NB4 (cell line): ENCODE measurements around the gene PHLDA2.

Experiments used
- DNase-seq: peaks from one replicate; pipeline ENCODE4 v3.0.0; 2010; ENCODE audit warnings: low read depth
- H3K4me3 ChIP-seq: one replicate; pipeline ENCODE4 v1.5.1; 2011; ENCODE audit warnings: mild to moderate bottlenecking, low read depth, low read length, moderate library complexity
- CTCF ChIP-seq: IDR thresholded peaks from one replicate; pipeline ENCODE4 v1.5.1; 2012; ENCODE audit warnings: low read depth, low read length
- MYC ChIP-seq: IDR thresholded peaks from 2 replicates; pipeline ENCODE4 v1.6.1; 2011; ENCODE audit warnings: low read depth, low read length
- POLR2A ChIP-seq: IDR thresholded peaks from 2 replicates; pipeline ENCODE4 v1.6.1; 2011; ENCODE audit warnings: mild to moderate bottlenecking; ENCODE audit not compliant: insufficient read length; ENCODE audit errors: extremely low read depth
- TF ChIP-seq, protein P1 (sequence below): IDR thresholded peaks from 2 replicates; pipeline ENCODE4 v1.6.1; 2011; ENCODE audit warnings: low read depth, low read length

The PHLDA2 gene

DNA sequence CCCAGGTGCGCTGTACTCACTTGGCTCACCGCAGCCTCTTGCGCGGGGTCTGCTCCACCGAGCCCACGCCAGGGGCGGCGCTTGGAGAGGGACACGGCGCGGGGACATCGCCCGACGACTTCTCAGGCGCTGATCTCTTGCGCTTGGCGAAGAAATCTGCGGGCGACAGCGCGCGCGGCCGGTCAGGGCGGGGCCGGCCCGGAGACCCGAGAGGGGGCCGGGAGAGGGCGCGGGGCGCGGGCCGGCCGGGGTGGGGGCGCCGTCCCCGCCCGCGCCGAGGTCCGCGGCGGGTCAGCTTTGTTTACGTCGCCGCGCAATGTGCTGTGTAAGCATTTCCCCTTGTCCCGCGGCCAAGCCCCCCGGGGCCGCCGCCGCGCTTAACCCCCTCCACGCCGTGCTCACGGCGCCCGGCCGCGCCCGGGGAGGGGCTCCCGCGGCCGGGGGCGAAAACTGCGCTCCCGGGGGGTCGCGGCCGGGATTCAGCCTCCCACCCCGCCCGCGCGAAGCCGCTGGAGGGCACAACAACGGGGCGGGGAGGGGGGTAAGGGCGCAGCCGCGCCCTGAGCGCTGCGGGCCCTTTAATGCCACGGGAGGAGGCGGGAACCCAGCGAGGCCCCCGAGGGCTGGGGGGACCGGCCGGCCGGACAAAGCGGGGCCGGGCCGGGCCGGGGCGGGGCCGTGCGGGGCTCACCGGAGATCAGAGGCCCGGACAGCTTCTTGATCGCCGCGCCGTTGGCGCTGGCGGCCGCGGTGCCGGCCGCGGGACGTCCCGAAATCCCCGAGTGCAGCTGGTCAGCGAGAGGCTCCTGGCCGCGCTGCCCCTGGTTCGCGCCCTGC lies 45.0 kb downstream of the PHLDA2 start:
- no peak for DNase-seq
- TF ChIP-seq MYC (no peak), POLR2A (no peak), CTCF (no peak)
- TF ChIP-seq, protein P1, sequence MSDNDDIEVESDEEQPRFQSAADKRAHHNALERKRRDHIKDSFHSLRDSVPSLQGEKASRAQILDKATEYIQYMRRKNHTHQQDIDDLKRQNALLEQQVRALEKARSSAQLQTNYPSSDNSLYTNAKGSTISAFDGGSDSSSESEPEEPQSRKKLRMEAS, result no peak
- H3K4me3 ChIP-seq, result no peak overlapping the region

DNA sequence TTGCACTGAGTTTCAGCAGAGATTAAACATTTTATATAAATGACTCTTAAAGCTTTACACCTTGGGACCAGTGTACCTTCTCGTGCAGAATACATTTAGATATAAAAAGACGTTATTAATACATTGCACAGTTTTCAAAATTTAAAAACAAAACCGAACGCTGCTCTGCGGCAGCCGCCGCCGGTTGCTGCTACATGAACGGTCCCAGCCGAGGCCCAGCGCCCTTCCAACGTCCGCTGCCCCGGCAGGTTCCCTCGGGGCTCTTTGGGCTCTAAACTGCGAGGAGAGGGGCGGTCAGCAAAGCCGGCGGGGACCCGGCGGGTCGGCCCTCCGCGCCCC lies 45.6 kb downstream of the PHLDA2 start:
- H3K4me3 ChIP-seq, result no peak overlapping the region
- DNase-seq, result no peak
- TF ChIP-seq POLR2A (no peak), CTCF (no peak), MYC (no peak)
- TF ChIP-seq, protein P1, result no peak

DNA sequence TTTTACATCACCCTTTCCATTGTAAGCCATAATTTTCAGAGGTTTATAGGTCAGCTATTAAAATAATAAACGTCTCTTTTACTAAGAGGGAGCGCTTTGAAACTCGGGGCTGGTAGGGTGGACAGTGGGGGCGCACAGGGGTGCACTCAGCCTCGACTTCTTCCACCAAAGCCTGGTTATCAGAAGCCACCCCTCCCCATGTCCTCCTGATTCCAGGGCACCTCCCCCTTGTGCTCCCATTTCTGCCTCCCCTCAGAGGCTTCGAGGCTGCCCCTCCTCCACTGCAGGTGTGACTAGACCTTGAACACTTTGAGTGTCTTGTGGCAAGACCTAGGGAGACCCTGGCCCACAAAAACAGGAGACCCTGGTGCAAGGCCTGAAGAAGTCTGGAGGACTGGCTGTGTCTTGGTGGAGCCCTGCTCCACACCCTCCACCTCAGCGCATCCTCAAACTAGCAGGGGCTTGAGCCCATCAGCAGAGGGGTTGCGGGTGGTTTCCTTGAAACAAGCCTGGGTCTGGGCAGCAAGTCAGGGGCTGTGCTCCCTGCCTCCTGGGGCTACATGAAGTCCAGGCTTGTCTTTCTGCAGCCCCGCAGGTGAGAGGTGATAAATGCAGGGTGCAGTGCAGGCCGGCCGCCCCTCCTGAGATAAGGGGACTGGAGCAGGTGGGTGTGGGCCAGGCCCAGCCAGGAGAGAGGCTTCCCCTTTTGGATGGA lies 46.7 kb downstream of the PHLDA2 start:
- TF ChIP-seq MYC (no peak), POLR2A (no peak), CTCF (no peak)
- TF ChIP-seq, protein P1, result no peak
- no peak overlapping the region for H3K4me3 ChIP-seq
- DNase-seq, result no peak

GRCh38 chr11:2881981-2882375 lies 47.2 kb downstream of the PHLDA2 start:
- no peak for DNase-seq
- TF ChIP-seq, protein P1, result no peak
- TF ChIP-seq POLR2A, result no peak
- no peak for TF ChIP-seq CTCF
- TF ChIP-seq MYC, result no peak
- H3K4me3 ChIP-seq, result no peak overlapping the region

- no peak overlapping the region for H3K4me3 ChIP-seq
- no peak for DNase-seq
- TF ChIP-seq CTCF, result no peak
- TF ChIP-seq, protein P1, result no peak
- TF ChIP-seq MYC, result no peak
- TF ChIP-seq POLR2A, result no peak
Measured at GRCh38 chr11:2881076-2881980, 47.9 kb downstream of the PHLDA2 start.
